Measurements from ENCODE around the gene APOA5. TPM values are rescaled to one million over a fixed set of nuclear protein-coding genes. Genes with fewer than 3 reads are reported as not detected.

APOA5 gene
- total and polyA plus RNA-seq, 2 of the 13 experiments (the other 11 are each of a cell fraction or from before 2014, with no cell fraction given), result 44.0 to 49.1 TPM

DNA sequence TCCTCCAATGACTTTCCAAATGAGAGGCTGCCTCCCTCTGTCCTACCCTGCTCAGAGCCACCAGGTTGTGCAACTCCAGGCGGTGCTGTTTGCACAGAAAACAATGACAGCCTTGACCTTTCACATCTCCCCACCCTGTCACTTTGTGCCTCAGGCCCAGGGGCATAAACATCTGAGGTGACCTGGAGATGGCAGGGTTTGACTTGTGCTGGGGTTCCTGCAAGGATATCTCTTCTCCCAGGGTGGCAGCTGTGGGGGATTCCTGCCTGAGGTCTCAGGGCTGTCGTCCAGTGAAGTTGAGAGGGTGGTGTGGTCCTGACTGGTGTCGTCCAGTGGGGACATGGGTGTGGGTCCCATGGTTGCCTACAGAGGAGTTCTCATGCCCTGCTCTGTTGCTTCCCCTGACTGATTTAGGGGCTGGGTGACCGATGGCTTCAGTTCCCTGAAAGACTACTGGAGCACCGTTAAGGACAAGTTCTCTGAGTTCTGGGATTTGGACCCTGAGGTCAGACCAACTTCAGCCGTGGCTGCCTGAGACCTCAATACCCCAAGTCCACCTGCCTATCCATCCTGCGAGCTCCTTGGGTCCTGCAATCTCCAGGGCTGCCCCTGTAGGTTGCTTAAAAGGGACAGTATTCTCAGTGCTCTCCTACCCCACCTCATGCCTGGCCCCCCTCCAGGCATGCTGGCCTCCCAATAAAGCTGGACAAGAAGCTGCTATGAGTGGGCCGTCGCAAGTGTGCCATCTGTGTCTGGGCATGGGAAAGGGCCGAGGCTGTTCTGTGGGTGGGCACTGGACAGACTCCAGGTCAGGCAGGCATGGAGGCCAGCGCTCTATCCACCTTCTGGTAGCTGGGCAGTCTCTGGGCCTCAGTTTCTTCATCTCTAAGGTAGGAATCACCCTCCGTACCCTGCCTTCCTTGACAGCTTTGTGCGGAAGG, 40.9 kb upstream of the APOA5 start (continued):
- TF ChIP-seq, protein P1, sequence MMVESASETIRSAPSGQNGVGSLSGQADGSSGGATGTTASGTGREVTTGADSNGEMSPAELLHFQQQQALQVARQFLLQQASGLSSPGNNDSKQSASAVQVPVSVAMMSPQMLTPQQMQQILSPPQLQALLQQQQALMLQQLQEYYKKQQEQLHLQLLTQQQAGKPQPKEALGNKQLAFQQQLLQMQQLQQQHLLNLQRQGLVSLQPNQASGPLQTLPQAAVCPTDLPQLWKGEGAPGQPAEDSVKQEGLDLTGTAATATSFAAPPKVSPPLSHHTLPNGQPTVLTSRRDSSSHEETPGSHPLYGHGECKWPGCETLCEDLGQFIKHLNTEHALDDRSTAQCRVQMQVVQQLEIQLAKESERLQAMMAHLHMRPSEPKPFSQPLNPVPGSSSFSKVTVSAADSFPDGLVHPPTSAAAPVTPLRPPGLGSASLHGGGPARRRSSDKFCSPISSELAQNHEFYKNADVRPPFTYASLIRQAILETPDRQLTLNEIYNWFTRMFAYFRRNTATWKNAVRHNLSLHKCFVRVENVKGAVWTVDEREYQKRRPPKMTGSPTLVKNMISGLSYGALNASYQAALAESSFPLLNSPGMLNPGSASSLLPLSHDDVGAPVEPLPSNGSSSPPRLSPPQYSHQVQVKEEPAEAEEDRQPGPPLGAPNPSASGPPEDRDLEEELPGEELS (CRISPR knock-in tag; IDR thresholded peaks at IDR 0.05), result peak; percentile 97
- TF ChIP-seq FOXP1 (IDR thresholded peaks at IDR 0.05) (peak; percentile 55; the same call in 1 of the 2 replicates), FOXP1 (CRISPR knock-in tag; IDR thresholded peaks at IDR 0.05) (peak; percentile 96), ZBED4 (CRISPR knock-in tag; IDR thresholded peaks at IDR 0.05; ENCODE audit: borderline replicate concordance) (peak; percentile 94), SRSF1 (optimal IDR thresholded peaks at IDR 0.05; ENCODE audit: low read depth, low read length) (no peak), SNAPC4 (CRISPR knock-in tag; IDR thresholded peaks at IDR 0.05) (0 out of 2 replicates have a peak, but pooled peaks have one; percentile 11), ZFP1 (CRISPR knock-in tag; IDR thresholded peaks at IDR 0.05) (0 out of 2 replicates have a peak, but pooled peaks have one; percentile 77), ZNF296 (CRISPR knock-in tag; conservative IDR thresholded peaks at IDR 0.05) (0 out of 2 replicates have a peak, but pooled peaks have one; percentile 54), MIER2 (CRISPR knock-in tag; IDR thresholded peaks at IDR 0.05) (0 out of 2 replicates have a peak, but pooled peaks have one; percentile 22)
- TF ChIP-seq, protein P2, sequence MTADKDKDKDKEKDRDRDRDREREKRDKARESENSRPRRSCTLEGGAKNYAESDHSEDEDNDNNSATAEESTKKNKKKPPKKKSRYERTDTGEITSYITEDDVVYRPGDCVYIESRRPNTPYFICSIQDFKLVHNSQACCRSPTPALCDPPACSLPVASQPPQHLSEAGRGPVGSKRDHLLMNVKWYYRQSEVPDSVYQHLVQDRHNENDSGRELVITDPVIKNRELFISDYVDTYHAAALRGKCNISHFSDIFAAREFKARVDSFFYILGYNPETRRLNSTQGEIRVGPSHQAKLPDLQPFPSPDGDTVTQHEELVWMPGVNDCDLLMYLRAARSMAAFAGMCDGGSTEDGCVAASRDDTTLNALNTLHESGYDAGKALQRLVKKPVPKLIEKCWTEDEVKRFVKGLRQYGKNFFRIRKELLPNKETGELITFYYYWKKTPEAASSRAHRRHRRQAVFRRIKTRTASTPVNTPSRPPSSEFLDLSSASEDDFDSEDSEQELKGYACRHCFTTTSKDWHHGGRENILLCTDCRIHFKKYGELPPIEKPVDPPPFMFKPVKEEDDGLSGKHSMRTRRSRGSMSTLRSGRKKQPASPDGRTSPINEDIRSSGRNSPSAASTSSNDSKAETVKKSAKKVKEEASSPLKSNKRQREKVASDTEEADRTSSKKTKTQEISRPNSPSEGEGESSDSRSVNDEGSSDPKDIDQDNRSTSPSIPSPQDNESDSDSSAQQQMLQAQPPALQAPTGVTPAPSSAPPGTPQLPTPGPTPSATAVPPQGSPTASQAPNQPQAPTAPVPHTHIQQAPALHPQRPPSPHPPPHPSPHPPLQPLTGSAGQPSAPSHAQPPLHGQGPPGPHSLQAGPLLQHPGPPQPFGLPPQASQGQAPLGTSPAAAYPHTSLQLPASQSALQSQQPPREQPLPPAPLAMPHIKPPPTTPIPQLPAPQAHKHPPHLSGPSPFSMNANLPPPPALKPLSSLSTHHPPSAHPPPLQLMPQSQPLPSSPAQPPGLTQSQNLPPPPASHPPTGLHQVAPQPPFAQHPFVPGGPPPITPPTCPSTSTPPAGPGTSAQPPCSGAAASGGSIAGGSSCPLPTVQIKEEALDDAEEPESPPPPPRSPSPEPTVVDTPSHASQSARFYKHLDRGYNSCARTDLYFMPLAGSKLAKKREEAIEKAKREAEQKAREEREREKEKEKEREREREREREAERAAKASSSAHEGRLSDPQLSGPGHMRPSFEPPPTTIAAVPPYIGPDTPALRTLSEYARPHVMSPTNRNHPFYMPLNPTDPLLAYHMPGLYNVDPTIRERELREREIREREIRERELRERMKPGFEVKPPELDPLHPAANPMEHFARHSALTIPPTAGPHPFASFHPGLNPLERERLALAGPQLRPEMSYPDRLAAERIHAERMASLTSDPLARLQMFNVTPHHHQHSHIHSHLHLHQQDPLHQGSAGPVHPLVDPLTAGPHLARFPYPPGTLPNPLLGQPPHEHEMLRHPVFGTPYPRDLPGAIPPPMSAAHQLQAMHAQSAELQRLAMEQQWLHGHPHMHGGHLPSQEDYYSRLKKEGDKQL (CRISPR knock-in tag; IDR thresholded peaks at IDR 0.05; ENCODE audit: low read depth), result peak; percentile 97

All from HepG2 (cell line).